Fibroblast of upper back skin (primary cell): ENCODE results near the gene MIPOL1.

Experiments
- DNase-seq: peaks from one replicate; pipeline ENCODE4 v3.0.0-alpha.2; 2013

The MIPOL1 gene

DNA sequence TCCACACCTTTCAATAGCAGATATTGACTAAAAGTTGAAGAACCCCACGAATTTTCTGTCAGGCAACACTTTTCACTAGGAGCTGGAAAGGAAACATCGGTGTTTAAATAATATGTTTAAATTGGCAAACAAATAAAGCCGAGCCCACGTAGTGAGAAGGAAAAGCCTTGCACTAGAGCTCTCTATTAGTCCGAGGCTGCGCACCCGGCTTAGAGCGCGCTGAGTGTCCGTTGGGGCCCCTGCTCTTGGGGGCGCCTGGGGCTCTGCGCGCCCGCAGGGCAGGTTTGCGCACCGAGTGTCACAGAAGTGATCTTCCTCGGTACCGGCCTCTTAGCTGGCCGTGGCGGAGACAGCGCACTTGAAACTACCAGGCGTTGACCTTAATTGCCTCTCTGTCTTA lies 404.1 kb downstream of the MIPOL1 start:
- no peak for DNase-seq
